Heart right ventricle (tissue), 16 donors: Measurements from ENCODE around the gene MMP21. TPM values are rescaled to one million over a fixed set of nuclear protein-coding genes. Genes with fewer than 3 reads are reported as not detected.

Experiments used
- ATAC-seq, 8 donors: fragments of 200-7000 bp; cut with Tn5 transposase; one replicate each; pipeline ENCODE4 v1.9.1; 2020; ENCODE audit warnings: mild to moderate bottlenecking in 8 of 8, moderate library complexity in 8 of 8, moderate number of reproducible peaks in 1 of 8
- DNase-seq, 2 donors: peaks; one replicate each; pipeline ENCODE4 v3.0.0-alpha.2; 2020
- H3K27ac ChIP-seq, 10 donors: fragments of 200-600 bp; sonication (generic) in 2 of 10; one replicate each; pipeline versions ENCODE4 v1.5.0 to v1.8.0; 2020 to 2022; ENCODE audit warnings: mild to moderate bottlenecking in 3 of 10
- H3K27me3 ChIP-seq, 7 donors: fragments of 200-600 bp; one replicate each; pipeline ENCODE4 v1.8.0; 2021 to 2022; ENCODE audit warnings: mild to moderate bottlenecking in 2 of 7
- H3K36me3 ChIP-seq, 9 donors: fragments of 200-600 bp; sonication (generic) in 1 of 9; one replicate each; pipeline versions ENCODE4 v1.5.0 to v1.8.0; 2020 to 2022; ENCODE audit warnings: mild to moderate bottlenecking in 2 of 9
- H3K4me1 ChIP-seq, 9 donors: fragments of 200-600 bp; sonication (generic) in 1 of 9; one replicate each; pipeline versions ENCODE4 v1.5.0 to v1.8.0; 2020 to 2022; ENCODE audit warnings: mild to moderate bottlenecking in 4 of 9
- H3K4me3 ChIP-seq, 10 donors: fragments of 200-600 bp; sonication (generic) in 2 of 10; one replicate each; pipeline versions ENCODE4 v1.5.0 to v1.8.0; 2020 to 2022; ENCODE audit warnings: mild to moderate bottlenecking in 7 of 10, moderate library complexity in 2 of 10
- H3K9me3 ChIP-seq, 11 donors: fragments of 200-600 bp in 10 of 11; sonication (generic) in 2 of 11; one replicate each; pipeline versions ENCODE4 v1.5.0 to v1.8.0; 2013 to 2022; ENCODE audit warnings: mild to moderate bottlenecking in 2 of 11, control low read depth in 1 of 11, moderate library complexity in 1 of 11
- CTCF ChIP-seq, 9 donors: fragments of 200-600 bp; sonication (generic) in 2 of 9; IDR thresholded peaks; one replicate each; pipeline versions ENCODE4 v1.5.0 to v1.8.0; 2021 to 2022; ENCODE audit warnings: antibody characterized with exemption in 9 of 9, mild to moderate bottlenecking in 5 of 9, moderate library complexity in 1 of 9
- WGBS, 2 donors: extraction: QIAGEN DNeasy Blood & Tissue Kit; methylation state at CpG; one replicate each; pipeline ENCODE4 v1.1.7; 2013; ENCODE audit warnings: inconsistent platforms in 1 of 2; 5-methylcytosine and 5-hydroxymethylcytosine counted together
- intact Hi-C, 10 donors: fragments of 100-400 bp; cut with DNase I; formaldehyde crosslinking; loops; one replicate each; pipeline versions ENCODE4 v1.11.1 to v1.14.2; 2022
- polyA plus RNA-seq, 2 donors: library from polyadenylated mRNA; stranded (reverse); fragments of 200-250 nt; gene quantifications; one replicate each; pipeline ENCODE4 v1.2.3, GENCODE V29; 2013
- total RNA-seq, 10 donors: library from RNA; stranded (reverse); fragmentation: NEBNext Ultra II Directional in 3 of 10; extraction: Animal tissue kit (Norgen Biotek cat#: 25700) in 3 of 10; gene quantifications; one replicate each; pipeline versions ENCODE4 v1.2.1 to v1.2.4, GENCODE V29; 2021 to 2023
- donor health status: Arrhythmogenic right ventricular cardiomyopathy.
- donor health status: ischemic (EF 13 %, LVEDD 7.1; RV severe dilation, severe dysfunction).
- donor health status: healthy with polysubstance abuse.
- donor health status: DM: no; HTN: yes; CAD: no.
- donor health status: DM: no; HTN: no; CAD: no.
- donor health status: ischemic (EF 25% LVEDD 6.9; RV normal size, moderate dysfunction).
- donor health status: ischemic (EF 25% LVEDD 5.7; RV mildly dilated, moderate dysfunction).
- donor health status: healthy.
- donor health status: DM: yes; HTN: yes; CAD: no.
- donor health status: Ischemic cardiomyopathy.
- donor health status: ischemic (EF 35%, LVEDD 5.7; RV mildly dilated, moderate dysfunction).
- donor health status: nonischemic (EF 11% LVEDD 7.7; RV severe dilation, severe dysfunction).
- donor health status: DM: yes; HTN: yes; CAD: no.
- donor health status: PGD.
- donor health status: ischemic (EF 29% LVEDD 5.4; RV normal size, mild dysfunction).
- donor health status: nonischemic (EF 23%, LVEDD 6.1; RV moderate dilation, normal function).

The MMP21 gene
- total and polyA plus RNA-seq, 12 donors = 0.06 to 0.22 (median 0.15) TPM; not detected in 7

GRCh38 chr10:125779403-125780327 is 4.0 kb upstream of the MMP21 start:
- Histone ChIP-seq H3K4me1 (no peaks in the 10 kb centered on the region), H3K36me3 (no peaks in the 10 kb centered on the region), H3K9me3 (peaks cover 0 to 6% (median 0%) of the 10 kb centered on the region in 11 donors), H3K27me3 (peaks cover 0 to 4% (median 2%) of the 10 kb centered on the region in 7 donors), H3K27ac (no peak overlapping the region), H3K4me3 (no peak overlapping the region)
- DNase-seq (no peak), ATAC-seq (no peak)
- WGBS, 2 donors = 78 to 83% methylated on average over 10 of the region's 10 CpGs
- no peak for TF ChIP-seq CTCF (IDR thresholded peaks at IDR 0.05)
- intact Hi-C loops = no loop called here

GRCh38 chr10:125778556-125778955 is 2.9 kb upstream of the MMP21 start:
- DNase-seq (no peak), ATAC-seq (no peak)
- 51 to 64% methylated on average over 5 of the region's 5 CpGs for WGBS, 2 donors
- Histone ChIP-seq H3K36me3 (no peaks in the 10 kb centered on the region), H3K27ac (no peak overlapping the region), H3K4me3 (no peak overlapping the region), H3K27me3 (peaks cover 0 to 12% (median 4%) of the 10 kb centered on the region in 7 donors), H3K4me1 (no peaks in the 10 kb centered on the region), H3K9me3 (peaks cover 0 to 6% (median 0%) of the 10 kb centered on the region in 11 donors)
- TF ChIP-seq CTCF (IDR thresholded peaks at IDR 0.05) = no peak
- intact Hi-C loops = no loop called here

GRCh38 chr10:125777806-125778205 is 2.2 kb upstream of the MMP21 start:
- no peak for TF ChIP-seq CTCF (IDR thresholded peaks at IDR 0.05)
- 90 to 95% methylated on average over 9 of the region's 9 CpGs for WGBS, 2 donors
- peaks cover 0 to 12% (median 4%) of the 10 kb centered on the region in 7 donors for H3K27me3 ChIP-seq
- H3K4me1 ChIP-seq = no peaks in the 10 kb centered on the region
- H3K27ac ChIP-seq = no peak overlapping the region
- ATAC-seq (no peak), DNase-seq (no peak)
- no peak overlapping the region for H3K4me3 ChIP-seq
- no peaks in the 10 kb centered on the region for H3K36me3 ChIP-seq
- peaks cover 0 to 6% (median 0%) of the 10 kb centered on the region in 11 donors for H3K9me3 ChIP-seq
- intact Hi-C loops = no loop called here

GRCh38 chr10:125774581-125775191 is 935 bp downstream of the MMP21 start:
- no peak for TF ChIP-seq CTCF (IDR thresholded peaks at IDR 0.05)
- intact Hi-C loops = no loop called here
- H3K27ac ChIP-seq = no peak overlapping the region
- H3K27me3 ChIP-seq = peaks cover 0 to 12% (median 4%) of the 10 kb centered on the region in 7 donors
- 92 to 93% methylated on average over 32 of the region's 32 CpGs for WGBS, 2 donors
- H3K4me3 ChIP-seq = no peak overlapping the region
- H3K4me1 ChIP-seq = no peaks in the 10 kb centered on the region
- H3K9me3 ChIP-seq = no peaks in the 10 kb centered on the region
- DNase-seq = no peak
- ATAC-seq = no peak
- no peaks in the 10 kb centered on the region for H3K36me3 ChIP-seq
